Neuron (in vitro differentiated cells): ENCODE data around the gene TP53INP2.
"Not testable (repeated sequence)": the region's sequence is repeated elsewhere in the genome, so short reads cannot be mapped to it uniquely, and the experiment has no call there.

Source experiments
- H2AFZ ChIP-seq: one replicate; pipeline ENCODE4 v1.6.1; 2013; ENCODE audit warnings: low read depth, mild to moderate bottlenecking, inconsistent platforms, low read length, moderate library complexity
- H3K27me3 ChIP-seq: one replicate; pipeline ENCODE4 v1.6.1; 2013; ENCODE audit warnings: low read length; ENCODE audit not compliant: insufficient read depth
- H3K36me3 ChIP-seq: one replicate; pipeline ENCODE4 v1.6.1; 2013; ENCODE audit warnings: low read length; ENCODE audit not compliant: insufficient read depth
- H3K4me1 ChIP-seq: one replicate; pipeline ENCODE4 v1.6.1; 2013; ENCODE audit warnings: low read length; ENCODE audit not compliant: insufficient read depth
- H3K4me3 ChIP-seq: 2 replicates; pipeline ENCODE4 v1.5.1; 2013; ENCODE audit warnings: mild to moderate bottlenecking, low read length, moderate library complexity
- H3K9me3 ChIP-seq: one replicate; pipeline ENCODE4 v1.6.1; 2013; ENCODE audit warnings: low read length

TP53INP2 gene

DNA sequence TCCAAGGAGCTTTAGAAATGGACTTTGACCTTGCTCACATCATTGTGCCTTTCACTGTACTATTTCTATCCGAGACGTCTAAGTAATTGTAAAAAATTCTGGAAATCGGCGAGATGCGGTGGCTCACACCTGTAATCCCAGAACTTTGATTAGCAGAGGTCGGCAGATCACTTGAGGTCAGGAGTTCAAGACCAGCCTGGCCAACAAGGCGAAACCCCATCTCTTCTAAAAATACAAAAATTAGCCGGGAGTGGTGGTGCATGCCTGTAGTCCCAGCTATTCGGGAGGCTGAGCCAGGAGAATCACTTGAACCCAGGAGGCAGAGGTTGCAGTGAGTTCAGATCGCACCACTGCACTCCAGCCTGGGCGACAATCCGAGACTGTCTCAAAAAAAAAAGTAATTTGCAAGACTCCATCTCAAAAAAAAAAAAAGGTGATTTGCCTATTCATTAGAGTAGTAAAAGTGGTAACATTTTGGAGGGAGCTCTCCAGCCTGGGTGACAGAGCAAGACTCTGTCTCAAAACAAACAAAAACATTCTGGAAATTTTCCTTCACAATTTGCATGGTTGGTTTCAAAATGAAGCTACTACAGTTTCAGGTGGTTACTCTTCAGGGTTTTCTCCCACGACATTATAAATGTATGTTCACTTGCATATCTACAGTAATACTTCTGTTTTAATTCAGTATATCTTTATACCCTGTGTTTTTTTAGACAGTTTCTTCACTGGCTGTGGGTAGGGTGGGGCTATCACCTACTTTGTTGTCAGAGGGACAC lies 15.3 kb downstream of the TP53INP2 start:
- H3K4me1 ChIP-seq, H3K4me3 ChIP-seq, H3K27me3 ChIP-seq, H2AFZ ChIP-seq, H3K9me3 ChIP-seq: not testable (repeated sequence)
- H3K36me3 ChIP-seq, result peaks cover 55% of the 10 kb centered on the region

DNA sequence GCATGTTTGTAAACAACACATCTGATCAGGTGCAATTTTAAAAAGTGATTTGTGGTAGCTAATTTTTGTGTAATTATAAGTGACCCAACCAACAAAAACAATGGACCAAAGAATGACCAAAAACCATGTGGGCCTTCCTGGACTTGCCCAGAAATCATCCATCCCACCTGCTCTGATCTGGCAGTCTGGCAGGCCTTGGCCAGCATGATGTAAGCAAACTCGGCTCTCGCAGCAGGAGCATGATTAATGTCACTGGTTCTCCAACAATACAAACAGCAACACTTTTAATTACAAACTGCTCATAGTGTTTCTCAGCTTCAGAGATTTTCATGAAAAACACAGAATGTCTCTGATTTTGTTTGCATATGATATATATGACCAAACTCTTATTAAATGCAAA lies 16.1 kb downstream of the TP53INP2 start:
- Histone ChIP-seq H3K9me3 (no peaks in the 10 kb centered on the region), H3K4me3 (no peak overlapping the region), H3K27me3 (no peaks in the 10 kb centered on the region), H3K36me3 (peaks cover 51% of the 10 kb centered on the region), H3K4me1 (no peaks in the 10 kb centered on the region), H2AFZ (no peak overlapping the region)

- H3K9me3 ChIP-seq, H3K4me3 ChIP-seq, H3K4me1 ChIP-seq, H3K27me3 ChIP-seq, H2AFZ ChIP-seq: not testable (repeated sequence)
- H3K36me3 ChIP-seq, result peaks cover 65% of the 10 kb centered on the region
Measured at GRCh38 chr20:34722560-34722959, 18.4 kb downstream of the TP53INP2 start.

DNA sequence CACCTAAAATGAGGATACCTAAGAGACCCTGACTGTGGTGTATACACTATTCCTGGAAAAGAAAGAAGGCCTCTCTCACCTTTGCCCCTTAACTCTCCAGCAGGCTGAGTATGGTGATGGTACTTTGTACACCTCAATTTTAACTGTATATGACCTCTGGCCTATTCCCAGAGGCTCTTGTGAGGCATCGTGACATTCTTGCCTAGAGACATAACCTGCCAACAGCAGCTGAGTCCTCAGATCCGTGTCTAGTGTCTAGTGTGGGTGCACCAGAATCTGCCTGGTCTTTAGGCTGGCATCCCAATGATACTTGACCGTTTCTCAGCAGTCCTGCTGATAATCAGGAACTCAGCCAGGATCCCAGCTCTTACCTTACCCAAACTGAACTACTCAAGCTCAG lies 20.0 kb downstream of the TP53INP2 start:
- Histone ChIP-seq H3K4me3 (no peak overlapping the region), H3K27me3 (no peaks in the 10 kb centered on the region), H3K4me1 (no peaks in the 10 kb centered on the region), H2AFZ (no peak overlapping the region), H3K9me3 (no peaks in the 10 kb centered on the region), H3K36me3 (peaks cover 59% of the 10 kb centered on the region)

GRCh38 chr20:34729416-34729815 lies 25.3 kb downstream of the TP53INP2 start:
- H3K4me3 ChIP-seq, result no peak overlapping the region
- peaks cover 53% of the 10 kb centered on the region for H3K36me3 ChIP-seq
- no peaks in the 10 kb centered on the region for H3K4me1 ChIP-seq
- no peaks in the 10 kb centered on the region for H3K9me3 ChIP-seq
- no peaks in the 10 kb centered on the region for H3K27me3 ChIP-seq
- no peak overlapping the region for H2AFZ ChIP-seq

GRCh38 chr20:34732523-34732922 lies 28.4 kb downstream of the TP53INP2 start:
- H3K36me3 ChIP-seq, result peaks cover 46% of the 10 kb centered on the region
- H3K4me1 ChIP-seq, result no peaks in the 10 kb centered on the region
- H3K9me3 ChIP-seq, result no peaks in the 10 kb centered on the region
- no peak overlapping the region for H3K4me3 ChIP-seq
- no peak overlapping the region for H2AFZ ChIP-seq
- H3K27me3 ChIP-seq, result no peaks in the 10 kb centered on the region

GRCh38 chr20:34736106-34736735 lies 32.1 kb downstream of the TP53INP2 start:
- Histone ChIP-seq H3K4me1 (no peaks in the 10 kb centered on the region), H3K27me3 (no peaks in the 10 kb centered on the region), H3K36me3 (peaks cover 49% of the 10 kb centered on the region), H2AFZ (no peak overlapping the region), H3K4me3 (no peak overlapping the region), H3K9me3 (no peaks in the 10 kb centered on the region)

- Histone ChIP-seq H3K9me3 (no peaks in the 10 kb centered on the region), H3K4me1 (no peaks in the 10 kb centered on the region), H3K36me3 (peaks cover 78% of the 10 kb centered on the region), H2AFZ (no peak overlapping the region), H3K27me3 (no peaks in the 10 kb centered on the region), H3K4me3 (no peak overlapping the region)
Measured at GRCh38 chr20:34743039-34743438, 38.9 kb downstream of the TP53INP2 start.

DNA sequence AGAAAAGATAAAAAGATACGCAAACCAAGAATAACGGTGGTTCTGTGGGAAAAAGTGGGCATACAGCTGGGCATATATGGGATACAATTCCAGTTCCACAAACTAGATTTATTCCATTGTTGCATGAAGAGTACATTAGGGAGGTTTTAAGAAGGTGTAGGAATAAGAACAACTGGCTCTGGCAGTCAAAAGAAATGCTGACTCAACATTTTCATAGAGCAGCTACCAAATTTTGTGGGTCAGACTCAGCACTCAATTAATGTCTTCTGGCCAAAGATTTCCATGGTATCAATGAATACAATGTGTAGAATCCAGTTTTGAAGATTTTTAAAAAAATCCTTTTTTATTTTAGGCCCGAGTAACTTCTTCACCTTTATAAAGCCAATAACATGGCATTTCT lies 40.2 kb downstream of the TP53INP2 start:
- no peaks in the 10 kb centered on the region for H3K4me1 ChIP-seq
- no peaks in the 10 kb centered on the region for H3K27me3 ChIP-seq
- H3K36me3 ChIP-seq, result peaks cover 83% of the 10 kb centered on the region
- H3K9me3 ChIP-seq, result no peaks in the 10 kb centered on the region
- no peak overlapping the region for H2AFZ ChIP-seq
- no peak overlapping the region for H3K4me3 ChIP-seq

- Histone ChIP-seq H3K4me1 (no peaks in the 10 kb centered on the region), H3K36me3 (peaks cover 85% of the 10 kb centered on the region), H3K27me3 (no peaks in the 10 kb centered on the region), H3K9me3 (no peaks in the 10 kb centered on the region), H3K4me3 (no peak overlapping the region), H2AFZ (no peak overlapping the region)
Measured at GRCh38 chr20:34744847-34745246, 40.7 kb downstream of the TP53INP2 start.

DNA sequence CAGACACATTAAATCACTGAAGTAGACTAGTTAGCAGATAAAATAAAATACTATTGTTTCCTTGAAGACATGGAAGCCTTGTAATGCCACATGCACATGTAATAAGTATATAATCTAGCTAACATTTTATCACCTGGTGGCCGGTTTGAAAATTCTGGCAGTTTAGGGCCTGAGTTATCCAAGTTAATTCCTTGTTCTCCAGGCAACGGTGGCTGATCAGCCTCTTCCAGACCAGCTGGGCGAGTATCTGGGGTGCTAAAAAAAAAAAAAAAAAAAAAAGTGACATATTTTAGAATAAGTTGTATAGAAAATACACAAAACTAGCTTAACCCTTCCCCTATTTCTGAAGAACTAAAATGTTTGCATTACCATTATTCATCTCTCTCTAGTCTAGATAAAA lies 42.5 kb downstream of the TP53INP2 start:
- Histone ChIP-seq H2AFZ (no peak overlapping the region), H3K4me3 (no peak overlapping the region), H3K36me3 (peaks cover 81% of the 10 kb centered on the region), H3K27me3 (no peaks in the 10 kb centered on the region), H3K9me3 (no peaks in the 10 kb centered on the region), H3K4me1 (no peaks in the 10 kb centered on the region)

DNA sequence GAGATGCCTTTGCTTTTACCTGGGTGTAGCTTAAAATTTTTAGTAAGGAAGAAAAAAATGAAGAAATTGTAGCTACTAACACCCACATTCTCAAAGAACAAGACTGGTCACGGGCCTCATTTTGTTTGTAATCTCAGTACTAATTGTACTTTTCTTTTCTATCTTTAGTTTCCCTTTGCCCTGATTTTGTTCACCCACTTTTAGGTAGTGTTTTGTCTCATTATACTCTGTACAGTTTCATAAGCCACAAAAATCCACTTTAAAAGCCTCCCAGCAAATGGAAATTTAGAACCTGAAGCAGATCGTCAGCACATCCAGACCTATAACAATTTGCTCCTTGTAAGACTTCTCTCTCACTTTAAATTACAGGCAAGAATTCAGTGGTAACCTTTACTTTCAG lies 43.3 kb downstream of the TP53INP2 start:
- no peaks in the 10 kb centered on the region for H3K27me3 ChIP-seq
- peaks cover 79% of the 10 kb centered on the region for H3K36me3 ChIP-seq
- H3K4me1 ChIP-seq, result no peaks in the 10 kb centered on the region
- H3K9me3 ChIP-seq, result no peaks in the 10 kb centered on the region
- no peak overlapping the region for H3K4me3 ChIP-seq
- H2AFZ ChIP-seq, result no peak overlapping the region

- no peaks in the 10 kb centered on the region for H3K27me3 ChIP-seq
- no peaks in the 10 kb centered on the region for H3K9me3 ChIP-seq
- no peaks in the 10 kb centered on the region for H3K4me1 ChIP-seq
- H3K36me3 ChIP-seq, result peaks cover 73% of the 10 kb centered on the region
- H3K4me3 ChIP-seq, result no peak overlapping the region
- H2AFZ ChIP-seq, result no peak overlapping the region
Measured at GRCh38 chr20:34748709-34749108, 44.6 kb downstream of the TP53INP2 start.

GRCh38 chr20:34750484-34750883 lies 46.3 kb downstream of the TP53INP2 start:
- peaks cover 75% of the 10 kb centered on the region for H3K36me3 ChIP-seq
- H3K4me1 ChIP-seq, result no peaks in the 10 kb centered on the region
- no peaks in the 10 kb centered on the region for H3K9me3 ChIP-seq

More at GRCh38 chr20:34750484-34750883, 46.3 kb downstream of the TP53INP2 start:
- Histone ChIP-seq H3K27me3 (no peaks in the 10 kb centered on the region), H2AFZ (no peak overlapping the region), H3K4me3 (no peak overlapping the region)
